Skeletal muscle tissue (tissue), 4 donors: ENCODE measurements around the gene LDLRAD3. TPM values are rescaled to one million over a fixed set of nuclear protein-coding genes. Genes with fewer than 3 reads are reported as not detected.

Experiments
- H3K27ac ChIP-seq: one replicate; pipeline ENCODE4 v1.7.0; 2013; ENCODE audit warnings: mild to moderate bottlenecking, low read depth, low read length, inconsistent platforms
- H3K27me3 ChIP-seq, 3 donors: one replicate each; pipeline ENCODE4 v1.7.0; 2013; ENCODE audit warnings: low read length in 3 of 3; ENCODE audit not compliant: control insufficient read depth in 3 of 3, insufficient read depth in 3 of 3
- H3K36me3 ChIP-seq, 3 donors: one replicate each; pipeline ENCODE4 v1.7.0; 2013; ENCODE audit warnings: low read length in 3 of 3; ENCODE audit not compliant: control insufficient read depth in 3 of 3, insufficient read depth in 3 of 3
- H3K4me1 ChIP-seq, 3 donors: one replicate each; pipeline ENCODE4 v1.7.0; 2013; ENCODE audit warnings: low read length in 3 of 3, mild to moderate bottlenecking in 3 of 3; ENCODE audit not compliant: control insufficient read depth in 3 of 3, insufficient read depth in 3 of 3
- H3K4me3 ChIP-seq, 3 donors: one replicate each; pipeline ENCODE4 v1.7.0; 2013; ENCODE audit warnings: low read length in 3 of 3
- H3K9ac ChIP-seq, 3 donors: one replicate each; pipeline ENCODE4 v1.7.0; 2013; ENCODE audit warnings: low read length in 3 of 3, mild to moderate bottlenecking in 3 of 3, moderate library complexity in 2 of 3, low read depth in 1 of 3
- H3K9me3 ChIP-seq, 3 donors: one replicate each; pipeline ENCODE4 v1.7.0; 2013; ENCODE audit warnings: low read length in 3 of 3; ENCODE audit not compliant: control insufficient read depth in 3 of 3
- total RNA-seq: library from RNA; depleted of rRNA; stranded (reverse); fragments of >200 nt; gene quantifications from one replicate; pipeline ENCODE4 v1.2.3, GENCODE V29; 2014
- donor health status: Osteomylitis.

Gene LDLRAD3
- total RNA-seq, 1 donor from 2014 or later, result 39.1 TPM

DNA sequence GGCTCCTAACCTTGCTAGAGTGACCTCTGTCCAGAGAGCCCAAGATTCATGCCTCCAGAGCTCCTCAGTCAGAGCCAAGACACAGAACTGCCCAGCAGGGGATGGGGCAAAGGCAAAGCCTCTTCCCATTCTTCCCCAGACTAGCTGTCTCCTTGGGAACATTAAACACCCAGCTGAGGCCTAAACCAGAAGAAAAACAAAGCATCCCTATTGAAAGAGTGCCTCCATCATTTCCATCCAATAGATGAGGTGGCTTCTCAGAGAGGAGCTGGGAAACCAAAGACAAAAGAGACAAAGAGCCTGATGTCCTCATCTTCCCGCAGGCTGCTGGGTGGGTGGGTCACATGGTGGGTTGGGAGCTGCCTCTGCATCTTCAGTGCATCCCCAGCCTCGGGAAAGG, 308.0 kb downstream of the LDLRAD3 start:
- H3K9me3 ChIP-seq, result peaks cover 3 to 6% (median 3%) of the 10 kb centered on the region in 3 donors
- no peak overlapping the region for H3K4me3 ChIP-seq
- no peaks in the 10 kb centered on the region for H3K4me1 ChIP-seq
- H3K36me3 ChIP-seq, result no peaks in the 10 kb centered on the region
- no peak overlapping the region for H3K27ac ChIP-seq
- no peaks in the 10 kb centered on the region for H3K27me3 ChIP-seq
- H3K9ac ChIP-seq, result no peak overlapping the region

DNA sequence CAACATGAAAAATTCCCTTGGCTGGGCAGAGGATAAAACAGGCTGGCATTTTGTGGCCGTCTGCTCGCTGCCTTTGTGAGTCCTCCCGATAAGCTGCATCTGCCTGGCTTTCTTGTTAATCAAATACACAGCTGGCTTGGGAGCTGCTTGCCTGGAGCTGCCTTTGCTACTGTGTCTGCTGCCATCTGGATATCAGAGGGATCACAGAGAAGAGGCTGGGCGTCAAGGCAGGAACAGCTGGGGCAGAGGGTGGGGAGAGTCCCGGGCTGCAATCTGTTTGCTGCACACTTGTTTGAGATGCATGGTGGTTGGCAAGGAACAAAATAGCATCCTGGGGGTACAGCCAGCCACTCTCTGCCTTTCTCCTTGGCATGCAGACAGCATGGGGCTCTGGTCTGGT, 309.4 kb downstream of the LDLRAD3 start:
- Histone ChIP-seq H3K36me3 (no peaks in the 10 kb centered on the region), H3K4me1 (no peaks in the 10 kb centered on the region), H3K9me3 (peaks cover 3 to 6% (median 3%) of the 10 kb centered on the region in 3 donors), H3K27ac (no peak overlapping the region), H3K27me3 (peaks cover 0 to 4% (median 0%) of the 10 kb centered on the region in 3 donors), H3K9ac (no peak overlapping the region), H3K4me3 (no peak overlapping the region)

DNA sequence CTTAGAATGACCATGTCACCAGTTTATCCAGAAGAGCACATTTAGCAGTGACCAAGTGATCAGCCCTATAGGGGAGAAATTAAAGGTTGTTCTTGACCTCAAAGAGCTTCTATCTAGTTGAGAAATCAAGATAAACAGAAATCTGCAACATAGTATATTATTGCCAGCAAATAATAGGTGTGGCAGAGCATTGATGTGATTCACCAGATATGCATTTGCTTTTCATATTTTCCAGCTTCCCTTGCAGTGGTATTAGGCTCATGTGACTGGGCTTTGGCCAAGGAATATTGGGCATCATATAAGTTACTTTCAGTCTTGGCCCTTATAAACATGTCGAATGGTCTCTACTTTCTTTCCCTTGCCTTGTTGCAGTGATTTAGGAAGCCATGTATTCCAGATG, 310.9 kb downstream of the LDLRAD3 start:
- peaks cover 3 to 6% (median 3%) of the 10 kb centered on the region in 3 donors for H3K9me3 ChIP-seq
- no peak overlapping the region for H3K9ac ChIP-seq
- no peak overlapping the region for H3K27ac ChIP-seq
- H3K27me3 ChIP-seq, result peaks cover 0 to 5% (median 0%) of the 10 kb centered on the region in 3 donors
- no peak overlapping the region for H3K4me3 ChIP-seq
- peaks cover 0 to 7% (median 3%) of the 10 kb centered on the region in 3 donors for H3K4me1 ChIP-seq
- no peaks in the 10 kb centered on the region for H3K36me3 ChIP-seq

DNA sequence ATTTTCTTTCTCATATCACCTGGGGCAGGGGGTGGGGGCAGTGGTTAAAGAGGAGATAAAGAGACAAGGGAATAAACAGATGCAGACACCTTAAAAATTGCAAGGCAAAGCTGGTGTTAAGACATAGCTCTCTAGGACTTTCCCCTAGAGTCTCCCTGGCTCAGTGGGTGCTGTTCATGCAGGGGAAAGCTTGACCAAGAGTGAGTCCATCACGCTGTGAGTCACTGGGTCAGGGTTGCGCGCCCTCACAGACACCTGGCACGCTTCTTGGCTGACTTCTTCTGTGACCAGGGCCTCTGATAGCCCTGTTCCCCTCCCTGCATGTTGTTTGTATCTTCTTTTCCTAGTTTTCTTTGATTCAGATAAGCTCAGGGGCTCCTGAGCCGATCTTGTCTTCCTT, 313.5 kb downstream of the LDLRAD3 start:
- Histone ChIP-seq H3K9me3 (peaks cover 0 to 3% (median 0%) of the 10 kb centered on the region in 3 donors), H3K36me3 (no peaks in the 10 kb centered on the region), H3K27ac (no peak overlapping the region), H3K4me1 (peaks cover 0 to 7% (median 3%) of the 10 kb centered on the region in 3 donors), H3K27me3 (peaks cover 0 to 9% (median 5%) of the 10 kb centered on the region in 3 donors), H3K4me3 (no peak overlapping the region), H3K9ac (no peak overlapping the region)

DNA sequence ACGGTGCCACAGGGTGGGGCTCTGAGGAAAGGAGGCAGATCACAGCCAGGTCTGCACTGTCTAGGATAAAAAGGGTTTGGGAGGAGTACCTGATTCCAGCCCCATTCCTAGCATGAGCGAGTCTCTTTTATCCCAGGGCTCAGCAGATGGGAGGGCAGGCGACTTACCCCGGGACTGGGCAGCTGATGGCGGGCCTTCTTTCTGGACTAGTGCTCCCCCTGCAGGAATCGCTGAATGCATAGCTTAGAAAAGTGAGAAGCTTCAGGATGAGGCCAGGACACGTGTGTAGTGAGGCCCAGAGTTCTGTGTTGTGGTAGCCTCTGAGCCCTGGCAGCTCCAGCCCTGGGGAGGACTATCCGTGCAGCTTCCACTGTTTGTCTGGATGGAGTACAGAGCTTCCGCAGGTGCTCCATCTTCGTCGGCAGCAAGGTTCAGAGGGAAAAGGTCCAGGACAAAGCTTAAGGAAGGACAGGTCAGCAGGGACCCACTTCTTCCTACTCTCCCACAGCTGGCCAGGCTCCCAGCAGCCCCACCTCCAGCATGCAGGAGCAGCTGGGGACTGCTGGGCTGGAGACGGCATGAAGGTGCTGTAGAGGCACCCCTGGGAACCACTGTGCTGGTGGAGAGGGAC, 315.0 kb downstream of the LDLRAD3 start:
- peaks cover 0 to 7% (median 3%) of the 10 kb centered on the region in 3 donors for H3K4me1 ChIP-seq
- H3K27me3 ChIP-seq, result peaks cover 0 to 9% (median 5%) of the 10 kb centered on the region in 3 donors
- H3K4me3 ChIP-seq, result no peak overlapping the region
- H3K9ac ChIP-seq, result peak overlapping the region in 1 of 3 donors; percentile 25
- no peaks in the 10 kb centered on the region for H3K36me3 ChIP-seq
- H3K9me3 ChIP-seq, result peaks cover 0 to 3% (median 0%) of the 10 kb centered on the region in 3 donors
- H3K27ac ChIP-seq, result no peak overlapping the region

DNA sequence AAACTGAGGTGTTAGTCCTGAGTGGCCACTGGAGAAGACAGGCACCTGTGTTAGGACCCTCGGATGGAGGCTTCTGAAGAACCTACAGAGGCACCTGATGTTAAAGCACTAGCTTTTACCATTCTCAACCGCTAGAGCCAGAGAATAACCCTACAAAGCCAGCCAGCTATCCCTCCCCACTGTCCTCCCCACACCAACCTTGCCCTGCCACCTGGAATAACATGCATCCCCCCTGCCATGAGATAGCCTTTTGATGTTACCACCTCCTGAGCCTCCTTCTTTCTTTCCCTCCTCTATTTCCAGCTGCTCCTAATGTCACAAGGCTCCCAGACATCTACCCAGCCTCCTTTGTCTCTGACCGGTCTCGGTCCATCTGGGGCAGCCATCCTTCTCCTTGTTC, 317.2 kb downstream of the LDLRAD3 start:
- Histone ChIP-seq H3K9ac (no peak overlapping the region), H3K36me3 (no peaks in the 10 kb centered on the region), H3K27me3 (peaks cover 0 to 11% (median 9%) of the 10 kb centered on the region in 3 donors), H3K27ac (no peak overlapping the region), H3K9me3 (peaks cover 0 to 3% (median 0%) of the 10 kb centered on the region in 3 donors), H3K4me1 (peaks cover 0 to 7% (median 3%) of the 10 kb centered on the region in 3 donors), H3K4me3 (no peak overlapping the region)

DNA sequence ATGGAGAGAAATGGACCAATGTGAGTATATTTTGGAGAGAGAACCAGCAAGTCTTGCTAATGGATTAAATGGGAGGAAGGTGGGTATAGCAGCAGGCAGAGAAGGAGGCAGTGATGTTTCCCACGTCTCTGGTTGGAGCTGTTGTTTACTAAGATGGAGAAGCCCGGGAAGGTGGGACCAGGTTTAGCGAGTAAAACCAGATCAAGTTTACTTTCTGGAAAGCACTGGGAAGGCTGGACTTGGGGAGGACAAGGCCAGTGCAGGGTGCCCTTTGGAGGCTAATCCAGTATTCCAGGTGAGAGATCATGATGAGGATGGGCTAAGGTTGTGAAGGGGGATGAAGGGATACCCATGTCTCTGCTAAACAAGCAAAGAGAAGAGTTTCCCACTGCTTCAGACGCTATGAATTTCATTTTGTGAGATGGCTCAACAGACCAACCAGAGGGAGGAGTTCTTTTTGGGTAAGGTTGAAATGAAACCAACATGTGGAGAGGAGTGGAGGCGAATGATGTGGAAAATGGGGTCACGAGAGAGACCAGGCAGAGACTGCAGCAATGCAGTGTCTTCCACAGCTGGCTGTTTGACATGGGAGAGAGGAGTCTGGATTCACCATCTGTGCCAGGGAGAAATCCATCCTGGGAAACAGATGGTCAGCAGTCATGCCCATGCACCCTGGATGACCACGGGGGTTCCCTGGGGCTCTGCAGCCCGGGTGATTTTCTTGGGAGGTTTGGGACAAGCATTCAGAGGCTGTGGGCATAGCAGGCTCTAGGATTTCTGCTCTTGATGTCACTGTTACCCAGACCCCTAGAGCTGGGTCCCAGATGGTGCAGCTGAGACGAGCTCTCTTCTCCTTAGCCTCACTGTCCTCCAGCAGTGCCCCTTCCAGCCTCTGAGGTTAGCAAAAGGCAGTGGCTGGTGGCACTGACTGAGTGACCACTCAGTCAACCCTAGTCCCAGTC, 320.4 kb downstream of the LDLRAD3 start:
- no peaks in the 10 kb centered on the region for H3K4me1 ChIP-seq
- no peaks in the 10 kb centered on the region for H3K36me3 ChIP-seq
- H3K9ac ChIP-seq, result no peak overlapping the region
- H3K9me3 ChIP-seq, result no peaks in the 10 kb centered on the region
- H3K27me3 ChIP-seq, result peaks cover 0 to 9% (median 6%) of the 10 kb centered on the region in 3 donors
- no peak overlapping the region for H3K27ac ChIP-seq
- no peak overlapping the region for H3K4me3 ChIP-seq

DNA sequence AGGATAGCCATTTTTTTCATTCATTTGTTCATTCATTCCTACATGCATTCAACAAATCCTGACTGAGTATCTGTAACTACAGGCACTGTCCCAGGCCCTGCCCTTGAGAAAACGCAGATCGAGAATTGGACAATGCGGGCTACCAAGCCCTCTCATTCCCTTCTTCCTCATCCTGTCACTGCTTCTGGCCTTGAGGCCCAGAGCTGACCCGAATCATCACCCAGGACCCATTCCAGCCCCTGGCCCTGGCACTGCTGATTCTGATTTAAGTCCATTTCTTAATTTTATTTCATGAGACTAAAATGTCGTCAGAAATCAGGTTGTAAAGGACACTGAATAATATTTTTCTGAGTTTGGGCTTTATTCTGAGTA, 321.1 kb downstream of the LDLRAD3 start:
- Histone ChIP-seq H3K4me3 (no peak overlapping the region), H3K9me3 (no peaks in the 10 kb centered on the region), H3K27me3 (peaks cover 0 to 9% (median 6%) of the 10 kb centered on the region in 3 donors), H3K4me1 (no peaks in the 10 kb centered on the region), H3K9ac (no peak overlapping the region), H3K27ac (no peak overlapping the region), H3K36me3 (peaks cover 0 to 4% (median 0%) of the 10 kb centered on the region in 3 donors)

DNA sequence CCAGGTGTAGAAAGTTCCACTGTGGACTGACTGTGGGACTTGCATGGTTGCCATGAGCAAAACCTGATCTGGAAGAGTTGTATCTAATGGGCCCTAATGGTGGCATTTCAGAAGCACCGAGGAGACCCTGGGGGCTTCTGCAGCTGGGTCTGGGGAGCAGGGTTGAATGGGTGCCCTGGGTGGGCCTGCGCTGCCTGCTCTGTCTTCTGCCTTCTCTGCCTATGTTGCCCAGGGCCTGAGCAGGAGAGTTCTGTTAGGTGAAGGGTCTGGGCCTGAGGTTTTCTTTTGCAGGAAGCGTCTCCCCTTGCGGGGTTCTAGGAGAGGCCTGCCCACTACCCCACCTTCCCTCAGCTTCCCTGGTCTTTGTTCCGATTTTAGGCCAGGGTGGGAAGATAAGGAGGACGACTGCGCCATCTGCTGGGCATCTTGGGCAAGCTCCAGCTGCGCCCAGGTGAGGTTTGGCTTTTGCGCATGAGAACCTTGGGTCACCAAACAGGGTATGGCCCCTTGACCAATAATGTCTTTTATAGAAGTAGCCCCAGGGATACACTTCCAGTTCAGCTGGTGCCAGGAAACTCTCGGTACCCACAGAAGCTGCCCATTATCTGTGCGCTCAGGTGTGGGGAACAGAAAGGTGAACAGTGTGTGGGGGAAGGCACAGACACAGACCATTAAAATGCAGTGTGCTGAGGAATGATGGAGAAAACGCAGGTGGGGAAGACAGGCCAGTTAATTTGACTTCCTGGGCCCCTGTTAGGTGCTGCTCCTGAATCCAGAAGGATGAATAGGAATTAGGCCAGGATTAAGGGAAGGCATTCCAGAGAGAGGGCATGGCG, 322.1 kb downstream of the LDLRAD3 start:
- Histone ChIP-seq H3K9me3 (no peaks in the 10 kb centered on the region), H3K27ac (no peak overlapping the region), H3K4me3 (no peak overlapping the region), H3K4me1 (no peaks in the 10 kb centered on the region), H3K36me3 (peaks cover 1 to 4% (median 3%) of the 10 kb centered on the region in 3 donors), H3K27me3 (peaks cover 0 to 9% (median 6%) of the 10 kb centered on the region in 3 donors), H3K9ac (no peak overlapping the region)
